ENCODE data around the gene ABTB2. TPM values are rescaled to one million over a fixed set of nuclear protein-coding genes. Genes with fewer than 3 reads are reported as not detected.

Gene ABTB2
- total RNA-seq, 2 donors from 2014 or later = 2.1 to 4.3 TPM

GRCh38 chr11:34192481-34193401, 165.1 kb downstream of the ABTB2 start:
- intact Hi-C loops (cut with DNase I) = no loop called here
- 85 to 90% methylated on average over 8 to 13 of the region's 14 CpGs for WGBS, 2 donors
- no peak for TF ChIP-seq POLR2A (IDR thresholded peaks at IDR 0.05)
- no peak for TF ChIP-seq CTCF (IDR thresholded peaks at IDR 0.05)
- ATAC-seq (peak; percentile 30), DNase-seq (peak in 2 of 4 donors; percentile 15 to 60)
- no peak overlapping the region for H3K4me3 ChIP-seq
- no peaks in the 10 kb centered on the region for H3K27me3 ChIP-seq
- H3K27ac ChIP-seq = peak overlapping the region in 1 of 4 donors; percentile 32
- no peaks in the 10 kb centered on the region for H3K9me3 ChIP-seq
- H3K4me1 ChIP-seq = peaks cover 4% of the 10 kb centered on the region
- H3K36me3 ChIP-seq (replicated peaks in 1 of 2; ENCODE audit: insufficient read depth in 1 of 2, low read depth in 2 of 2) = no peaks in the 10 kb centered on the region

GRCh38 chr11:34191578-34191977, 166.2 kb downstream of the ABTB2 start:
- no peak for TF ChIP-seq CTCF (IDR thresholded peaks at IDR 0.05)
- TF ChIP-seq POLR2A (IDR thresholded peaks at IDR 0.05) = no peak
- WGBS, 2 donors = 85 to 94% methylated on average over 5 of the region's 5 CpGs
- H3K4me3 ChIP-seq = no peak overlapping the region
- DNase-seq (no peak), ATAC-seq (no peak)
- no peaks in the 10 kb centered on the region for H3K27me3 ChIP-seq
- no peaks in the 10 kb centered on the region for H3K36me3 ChIP-seq (replicated peaks in 1 of 2; ENCODE audit: insufficient read depth in 1 of 2, low read depth in 2 of 2)
- H3K27ac ChIP-seq = no peak overlapping the region
- peaks cover 4% of the 10 kb centered on the region for H3K4me1 ChIP-seq
- intact Hi-C loops (cut with DNase I) = no loop called here
- no peaks in the 10 kb centered on the region for H3K9me3 ChIP-seq

- intact Hi-C loops (cut with DNase I) = no loop called here
- ATAC-seq = no peak
- Histone ChIP-seq H3K4me1 (peaks cover 4% of the 10 kb centered on the region), H3K9me3 (no peaks in the 10 kb centered on the region), H3K4me3 (no peak overlapping the region), H3K27me3 (no peaks in the 10 kb centered on the region), H3K36me3 (replicated peaks in 1 of 2; ENCODE audit: insufficient read depth in 1 of 2, low read depth in 2 of 2) (no peaks in the 10 kb centered on the region), H3K27ac (no peak overlapping the region)
- 84 to 95% methylated on average over 7 of the region's 8 CpGs for WGBS, 2 donors
- no peak for TF ChIP-seq POLR2A (IDR thresholded peaks at IDR 0.05)
- no peak for DNase-seq
These were observed 167.3 kb downstream of the ABTB2 start for GRCh38 chr11:34190192-34191139.

- Histone ChIP-seq H3K27ac (no peak overlapping the region), H3K9me3 (no peaks in the 10 kb centered on the region), H3K27me3 (no peaks in the 10 kb centered on the region), H3K4me1 (peaks cover 4% of the 10 kb centered on the region), H3K4me3 (no peak overlapping the region), H3K36me3 (replicated peaks in 1 of 2; ENCODE audit: insufficient read depth in 1 of 2, low read depth in 2 of 2) (no peaks in the 10 kb centered on the region)
- intact Hi-C loops (cut with DNase I) = no loop called here
- ATAC-seq (no peak), DNase-seq (no peak)
- WGBS, 2 donors = 81% methylated on average over 9 of the region's 9 CpGs
- TF ChIP-seq CTCF (IDR thresholded peaks at IDR 0.05) (no peak), POLR2A (IDR thresholded peaks at IDR 0.05) (no peak)
These were observed 168.6 kb downstream of the ABTB2 start for GRCh38 chr11:34189191-34189590.

GRCh38 chr11:34188181-34188580, 169.6 kb downstream of the ABTB2 start:
- ATAC-seq (no peak), DNase-seq (no peak)
- Histone ChIP-seq H3K27ac (no peak overlapping the region), H3K9me3 (no peaks in the 10 kb centered on the region), H3K27me3 (no peaks in the 10 kb centered on the region), H3K36me3 (replicated peaks in 1 of 2; ENCODE audit: insufficient read depth in 1 of 2, low read depth in 2 of 2) (no peaks in the 10 kb centered on the region), H3K4me3 (no peak overlapping the region), H3K4me1 (peaks cover 4% of the 10 kb centered on the region)
- intact Hi-C loops (cut with DNase I) = no loop called here
- TF ChIP-seq CTCF (IDR thresholded peaks at IDR 0.05) = no peak
- no peak for TF ChIP-seq POLR2A (IDR thresholded peaks at IDR 0.05)
- WGBS, 2 donors = 77 to 78% methylated on average over 5 of the region's 5 CpGs

Data from body of pancreas (tissue), 4 donors.